Measurements from ENCODE around the gene MIB1. TPM values are rescaled to one million over a fixed set of nuclear protein-coding genes. Genes with fewer than 3 reads are reported as not detected.

MIB1 gene
- total RNA-seq, 2 experiments from 2014 or later, result 24.7 to 33.6 TPM

GRCh38 chr18:21912339-21913239 lies 172.0 kb downstream of the MIB1 start:
- Mint-ChIP-seq H3K27ac (no peak overlapping the region), H3K27me3 (peaks cover 13% of the 10 kb centered on the region), H3K36me3 (ENCODE audit: low read depth) (no peaks in the 10 kb centered on the region), H3K4me3 (no peak overlapping the region), H3K4me1 (no peaks in the 10 kb centered on the region), H3K9me3 (ENCODE audit: low read depth) (no peaks in the 10 kb centered on the region)
- POLR2A ChIA-PET, result no interaction called here
- intact Hi-C loops (cut with DNase I, micrococcal nuclease), result loop anchor here (5.0 to 10.0 kb wide), 2 partner anchors 122 to 650 kb away; no protein-coding TSS in a partner anchor
- CTCF ChIA-PET, result interaction anchor here (0.7 kb wide), 1 partner anchor 41 kb away, joined by 4 read pairs; no protein-coding TSS in a partner anchor
- no peak for DNase-seq
- ATAC-seq, result no peak

DNA sequence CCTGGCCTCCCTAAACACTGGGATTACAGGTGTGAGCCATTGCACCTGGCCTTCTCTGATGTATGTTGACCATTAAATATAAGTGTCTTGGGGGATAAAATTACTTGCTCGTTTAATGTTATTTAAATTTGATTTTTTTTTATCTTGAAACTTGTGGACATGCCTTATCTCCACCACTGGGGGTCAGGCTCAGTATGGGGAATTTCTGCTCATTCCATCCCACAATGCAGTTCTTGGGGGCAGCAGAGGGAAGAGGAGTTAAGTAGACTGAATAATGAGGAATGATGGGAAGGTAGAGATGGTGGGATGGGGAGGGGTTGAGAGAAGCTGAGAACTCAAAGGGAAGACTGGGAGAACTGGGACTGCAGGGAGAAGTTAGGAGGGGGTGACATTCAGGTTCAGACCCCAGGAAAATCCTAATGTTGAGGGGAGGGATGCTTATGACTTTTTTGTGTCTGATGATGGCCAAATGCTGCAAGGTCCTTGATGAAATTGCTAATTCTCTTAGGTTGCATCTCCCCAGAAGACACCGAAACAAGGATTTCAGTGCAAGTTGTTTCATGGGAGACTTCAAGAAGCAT lies 174.2 kb downstream of the MIB1 start:
- intact Hi-C loops (cut with DNase I, micrococcal nuclease), result loop anchor here (5.0 to 10.0 kb wide), 2 partner anchors 120 to 647 kb away; no protein-coding TSS in a partner anchor
- H3K4me1 Mint-ChIP-seq, result no peaks in the 10 kb centered on the region
- DNase-seq, result no peak
- ATAC-seq, result no peak
- H3K27me3 Mint-ChIP-seq, result peaks cover 11% of the 10 kb centered on the region
- POLR2A ChIA-PET, result no interaction called here
- H3K9me3 Mint-ChIP-seq (ENCODE audit: low read depth), result peaks cover 6% of the 10 kb centered on the region
- no peak overlapping the region for H3K4me3 Mint-ChIP-seq
- H3K36me3 Mint-ChIP-seq (ENCODE audit: low read depth), result no peaks in the 10 kb centered on the region
- no peak overlapping the region for H3K27ac Mint-ChIP-seq
- CTCF ChIA-PET, result no interaction called here

DNA sequence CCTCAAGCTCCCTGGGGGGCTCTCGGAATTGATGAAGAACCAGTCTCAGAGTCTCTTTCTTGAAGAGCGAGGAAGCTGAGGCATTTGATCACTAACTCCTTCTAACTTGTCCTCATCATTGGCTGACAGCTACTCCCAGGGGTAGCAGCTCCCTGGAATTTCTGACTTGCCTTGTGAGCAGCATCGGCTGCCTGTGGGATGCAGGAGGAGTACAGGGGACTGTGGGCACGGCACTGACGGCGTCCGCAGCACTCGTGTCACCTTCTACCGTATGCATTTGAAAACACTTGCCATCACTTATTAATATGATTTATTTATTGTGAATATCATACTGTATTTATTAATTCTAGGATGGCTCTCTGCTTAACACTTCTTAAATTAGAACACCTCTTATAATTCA lies 175.0 kb downstream of the MIB1 start:
- intact Hi-C loops (cut with DNase I, micrococcal nuclease), result loop anchor here in 1 of 2 experiments (10.0 kb wide), 1 partner anchor 119 kb away; no protein-coding TSS in a partner anchor
- Mint-ChIP-seq H3K9me3 (ENCODE audit: low read depth) (peaks cover 6% of the 10 kb centered on the region), H3K27me3 (peaks cover 9% of the 10 kb centered on the region), H3K27ac (no peak overlapping the region), H3K36me3 (ENCODE audit: low read depth) (no peaks in the 10 kb centered on the region), H3K4me1 (no peaks in the 10 kb centered on the region), H3K4me3 (no peak overlapping the region)
- ATAC-seq, result no peak
- CTCF ChIA-PET, result no interaction called here
- POLR2A ChIA-PET, result no interaction called here
- no peak for DNase-seq

GRCh38 chr18:21916594-21916993 lies 176.0 kb downstream of the MIB1 start:
- Mint-ChIP-seq H3K27ac (no peak overlapping the region), H3K27me3 (peaks cover 6% of the 10 kb centered on the region), H3K9me3 (ENCODE audit: low read depth) (peaks cover 6% of the 10 kb centered on the region), H3K4me3 (no peak overlapping the region), H3K36me3 (ENCODE audit: low read depth) (no peaks in the 10 kb centered on the region), H3K4me1 (no peaks in the 10 kb centered on the region)
- CTCF ChIA-PET, result no interaction called here
- POLR2A ChIA-PET, result no interaction called here
- ATAC-seq (no peak), DNase-seq (no peak)
- intact Hi-C loops (cut with DNase I, micrococcal nuclease), result loop anchor here in 1 of 2 experiments (10.0 kb wide), 1 partner anchor 118 kb away; no protein-coding TSS in a partner anchor

GRCh38 chr18:21918693-21919092 lies 178.1 kb downstream of the MIB1 start:
- DNase-seq (no peak), ATAC-seq (no peak)
- Mint-ChIP-seq H3K4me3 (no peak overlapping the region), H3K4me1 (no peaks in the 10 kb centered on the region), H3K27ac (no peak overlapping the region), H3K27me3 (peaks cover 4% of the 10 kb centered on the region), H3K36me3 (ENCODE audit: low read depth) (no peaks in the 10 kb centered on the region), H3K9me3 (ENCODE audit: low read depth) (peaks cover 6% of the 10 kb centered on the region)
- intact Hi-C loops (cut with DNase I, micrococcal nuclease), result loop anchor here in 1 of 2 experiments (10.0 kb wide), 1 partner anchor 116 kb away; no protein-coding TSS in a partner anchor
- ChIA-PET POLR2A (no interaction called here), CTCF (no interaction called here)

Other genes starting within 250 kb of the MIB1 start
- gene ESCO1, start 140.1 kb upstream of the MIB1 start, total RNA-seq, result 10 to 100 TPM; 21.7 to 26.5 TPM
- 100 to 1,000 TPM in 1 of 2 experiments, 10 to 100 TPM in 1; 79.9 to 163 TPM for gene SNRPD1, start 128.5 kb upstream of the MIB1 start, total RNA-seq
- 10 to 100 TPM; 13.7 to 14.3 TPM for gene ABHD3, start 36.0 kb upstream of the MIB1 start, total RNA-seq